ENCODE results near the gene FBLN5. TPM values are rescaled to one million over a fixed set of nuclear protein-coding genes. Genes with fewer than 3 reads are reported as not detected.
A peak's percentile ranks its signal among the peaks of the same experiment; 100 is the strongest.

The FBLN5 gene
- total RNA-seq, 6 experiments from 2014 or later: 127 to 242 (median 205) TPM

- Mint-ChIP-seq H3K4me1 (ENCODE audit: low read depth) (peaks cover 11% of the 10 kb centered on the region), H3K27me3 (ENCODE audit: insufficient read depth) (peaks cover 4% of the 10 kb centered on the region), H3K9me3 (no peaks in the 10 kb centered on the region), H3K27ac (no peak overlapping the region), H3K36me3 (ENCODE audit: low read depth) (no peaks in the 10 kb centered on the region), H3K4me3 (no peak overlapping the region)
- no peak for TF ChIP-seq CTCF (IDR thresholded peaks at IDR 0.05)
- no peak for DNase-seq
Observed at GRCh38 chr14:91957876-91958313, 10.4 kb upstream of the FBLN5 start.

GRCh38 chr14:91956616-91957015 lies 9.1 kb upstream of the FBLN5 start:
- no peak overlapping the region for H3K4me3 Mint-ChIP-seq
- TF ChIP-seq CTCF (IDR thresholded peaks at IDR 0.05): no peak
- H3K36me3 Mint-ChIP-seq (ENCODE audit: low read depth): no peaks in the 10 kb centered on the region
- peaks cover 20% of the 10 kb centered on the region for H3K4me1 Mint-ChIP-seq (ENCODE audit: low read depth)
- H3K27me3 Mint-ChIP-seq (ENCODE audit: insufficient read depth): peaks cover 4% of the 10 kb centered on the region
- no peak for DNase-seq
- no peak overlapping the region for H3K27ac Mint-ChIP-seq
- H3K9me3 Mint-ChIP-seq: no peaks in the 10 kb centered on the region

- H3K27me3 Mint-ChIP-seq (ENCODE audit: insufficient read depth): peaks cover 4% of the 10 kb centered on the region
- no peaks in the 10 kb centered on the region for H3K36me3 Mint-ChIP-seq (ENCODE audit: low read depth)
- H3K4me1 Mint-ChIP-seq (ENCODE audit: low read depth): peaks cover 20% of the 10 kb centered on the region
- DNase-seq: no peak
- H3K4me3 Mint-ChIP-seq: no peak overlapping the region
- H3K27ac Mint-ChIP-seq: no peak overlapping the region
- no peak for TF ChIP-seq CTCF (IDR thresholded peaks at IDR 0.05)
- H3K9me3 Mint-ChIP-seq: no peaks in the 10 kb centered on the region
Observed at GRCh38 chr14:91955168-91955567, 7.7 kb upstream of the FBLN5 start.

- H3K27me3 Mint-ChIP-seq (ENCODE audit: insufficient read depth): peaks cover 4% of the 10 kb centered on the region
- H3K9me3 Mint-ChIP-seq: no peaks in the 10 kb centered on the region
- DNase-seq: peak; percentile 16
- H3K4me3 Mint-ChIP-seq: no peak overlapping the region
- peaks cover 28% of the 10 kb centered on the region for H3K4me1 Mint-ChIP-seq (ENCODE audit: low read depth)
- no peak for TF ChIP-seq CTCF (IDR thresholded peaks at IDR 0.05)
- peak overlapping the region; percentile 34; the same call in 1 of the 2 replicates for H3K27ac Mint-ChIP-seq
- no peaks in the 10 kb centered on the region for H3K36me3 Mint-ChIP-seq (ENCODE audit: low read depth)
Observed at GRCh38 chr14:91953170-91953985, 5.9 kb upstream of the FBLN5 start.

- peak overlapping the region; percentile 98 for H3K4me3 Mint-ChIP-seq
- peaks cover 42% of the 10 kb centered on the region for H3K4me1 Mint-ChIP-seq (ENCODE audit: low read depth)
- peaks cover 5% of the 10 kb centered on the region for H3K36me3 Mint-ChIP-seq (ENCODE audit: low read depth)
- H3K9me3 Mint-ChIP-seq: no peaks in the 10 kb centered on the region
- peak overlapping the region; percentile 82 for H3K27ac Mint-ChIP-seq
- TF ChIP-seq CTCF (IDR thresholded peaks at IDR 0.05): no peak
- no peaks in the 10 kb centered on the region; the same call in 1 of the 2 replicates for H3K27me3 Mint-ChIP-seq (ENCODE audit: insufficient read depth)
- peak; percentile 47 for DNase-seq
Observed at GRCh38 chr14:91946622-91947474, 646 bp downstream of the FBLN5 start.
